Measurements from ENCODE around the gene PLEKHO2.

DNA sequence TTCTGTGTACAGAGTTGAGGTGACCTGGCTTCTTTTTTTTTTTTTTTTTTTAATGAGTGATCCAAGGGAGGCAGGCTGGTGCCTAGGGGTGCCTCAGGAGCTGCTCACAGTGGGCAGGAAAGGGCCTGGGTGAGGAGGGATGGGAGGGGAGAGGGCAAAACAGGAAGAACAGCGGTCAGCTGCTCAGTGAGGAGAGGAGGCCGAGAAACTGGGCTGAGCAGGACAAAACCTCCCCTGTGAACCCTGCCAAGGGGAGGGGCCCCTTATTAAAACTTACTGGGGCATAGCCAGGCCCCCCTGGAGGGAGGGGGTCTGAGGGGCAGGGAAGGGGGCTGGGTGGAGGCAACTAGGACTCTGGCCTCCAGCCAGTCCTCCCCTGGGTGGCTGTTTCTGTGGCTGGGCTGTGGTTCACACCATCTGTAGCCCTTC is 3.5 kb downstream of the PLEKHO2 start:
- TF ChIP-seq, protein P1, sequence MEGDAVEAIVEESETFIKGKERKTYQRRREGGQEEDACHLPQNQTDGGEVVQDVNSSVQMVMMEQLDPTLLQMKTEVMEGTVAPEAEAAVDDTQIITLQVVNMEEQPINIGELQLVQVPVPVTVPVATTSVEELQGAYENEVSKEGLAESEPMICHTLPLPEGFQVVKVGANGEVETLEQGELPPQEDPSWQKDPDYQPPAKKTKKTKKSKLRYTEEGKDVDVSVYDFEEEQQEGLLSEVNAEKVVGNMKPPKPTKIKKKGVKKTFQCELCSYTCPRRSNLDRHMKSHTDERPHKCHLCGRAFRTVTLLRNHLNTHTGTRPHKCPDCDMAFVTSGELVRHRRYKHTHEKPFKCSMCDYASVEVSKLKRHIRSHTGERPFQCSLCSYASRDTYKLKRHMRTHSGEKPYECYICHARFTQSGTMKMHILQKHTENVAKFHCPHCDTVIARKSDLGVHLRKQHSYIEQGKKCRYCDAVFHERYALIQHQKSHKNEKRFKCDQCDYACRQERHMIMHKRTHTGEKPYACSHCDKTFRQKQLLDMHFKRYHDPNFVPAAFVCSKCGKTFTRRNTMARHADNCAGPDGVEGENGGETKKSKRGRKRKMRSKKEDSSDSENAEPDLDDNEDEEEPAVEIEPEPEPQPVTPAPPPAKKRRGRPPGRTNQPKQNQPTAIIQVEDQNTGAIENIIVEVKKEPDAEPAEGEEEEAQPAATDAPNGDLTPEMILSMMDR (IDR thresholded peaks at IDR 0.05; ENCODE audit: low read depth, low read length) = no peak
- no peak for TF ChIP-seq EZH2phosphoT487 (IDR thresholded peaks at IDR 0.05; ENCODE audit: low read depth)
